RWPE2 (cell line): ENCODE data around the gene IL1RL2.

Experiments used
- ATAC-seq: fragments of 200-7000 bp; cut with Tn5 transposase; 3 replicates; pipeline ENCODE4 v1.9.1; 2021; ENCODE audit warnings: low read depth
- DNase-seq: peaks from one replicate; pipeline ENCODE4 v3.0.0-alpha.2; 2020; ENCODE audit warnings: low spot score
- H3K27ac ChIP-seq: fragments of 450-650 bp; 2 replicates; pipeline ENCODE4 v1.5.1; 2017; ENCODE audit warnings: mild to moderate bottlenecking; ENCODE audit not compliant: poor library complexity, severe bottlenecking
- H3K27me3 ChIP-seq: fragments of 250-450 bp; sonication (Bioruptor Pico); 2 replicates; pipeline ENCODE4 v1.5.1; 2021; ENCODE audit warnings: mild to moderate bottlenecking, moderate library complexity; ENCODE audit not compliant: insufficient read depth, poor library complexity, severe bottlenecking
- H3K36me3 ChIP-seq: fragments of 250-450 bp; sonication (Bioruptor Pico); 2 replicates; pipeline ENCODE4 v1.5.1; 2020; ENCODE audit warnings: low read depth, mild to moderate bottlenecking, moderate library complexity
- H3K4me1 ChIP-seq: fragments of 250-450 bp; sonication (Bioruptor Pico); 2 replicates; pipeline ENCODE4 v1.5.1; 2021; ENCODE audit warnings: mild to moderate bottlenecking, moderate library complexity; ENCODE audit not compliant: insufficient read depth, poor library complexity, severe bottlenecking
- H3K4me3 ChIP-seq: fragments of 250-450 bp; sonication (Bioruptor Pico); 2 replicates; pipeline ENCODE4 v1.5.1; 2021; ENCODE audit warnings: mild to moderate bottlenecking, moderate library complexity; ENCODE audit not compliant: severe bottlenecking
- H3K9me3 ChIP-seq: fragments of 250-450 bp; sonication (Bioruptor Pico); 2 replicates; pipeline ENCODE4 v1.5.1; 2021; ENCODE audit warnings: mild to moderate bottlenecking, moderate library complexity; ENCODE audit not compliant: severe bottlenecking
- CTCF ChIP-seq: fragments of 450-650 bp; IDR thresholded peaks from one replicate; pipeline ENCODE4 v1.5.1; 2017; ENCODE audit warnings: mild to moderate bottlenecking, moderate library complexity; ENCODE audit not compliant: poor library complexity, severe bottlenecking

IL1RL2 gene

GRCh38 chr2:102241616-102242305 is 54.9 kb downstream of the IL1RL2 start:
- peak; percentile 33; the same call in 1 of the 3 replicates for ATAC-seq
- H3K4me1 ChIP-seq, result peaks cover 15% of the 10 kb centered on the region
- no peaks in the 10 kb centered on the region for H3K27me3 ChIP-seq
- no peak for TF ChIP-seq CTCF
- H3K36me3 ChIP-seq, result no peaks in the 10 kb centered on the region
- no peak overlapping the region for H3K4me3 ChIP-seq
- no peak for DNase-seq
- no peaks in the 10 kb centered on the region for H3K9me3 ChIP-seq
- H3K27ac ChIP-seq, result peak overlapping the region; percentile 26

DNA sequence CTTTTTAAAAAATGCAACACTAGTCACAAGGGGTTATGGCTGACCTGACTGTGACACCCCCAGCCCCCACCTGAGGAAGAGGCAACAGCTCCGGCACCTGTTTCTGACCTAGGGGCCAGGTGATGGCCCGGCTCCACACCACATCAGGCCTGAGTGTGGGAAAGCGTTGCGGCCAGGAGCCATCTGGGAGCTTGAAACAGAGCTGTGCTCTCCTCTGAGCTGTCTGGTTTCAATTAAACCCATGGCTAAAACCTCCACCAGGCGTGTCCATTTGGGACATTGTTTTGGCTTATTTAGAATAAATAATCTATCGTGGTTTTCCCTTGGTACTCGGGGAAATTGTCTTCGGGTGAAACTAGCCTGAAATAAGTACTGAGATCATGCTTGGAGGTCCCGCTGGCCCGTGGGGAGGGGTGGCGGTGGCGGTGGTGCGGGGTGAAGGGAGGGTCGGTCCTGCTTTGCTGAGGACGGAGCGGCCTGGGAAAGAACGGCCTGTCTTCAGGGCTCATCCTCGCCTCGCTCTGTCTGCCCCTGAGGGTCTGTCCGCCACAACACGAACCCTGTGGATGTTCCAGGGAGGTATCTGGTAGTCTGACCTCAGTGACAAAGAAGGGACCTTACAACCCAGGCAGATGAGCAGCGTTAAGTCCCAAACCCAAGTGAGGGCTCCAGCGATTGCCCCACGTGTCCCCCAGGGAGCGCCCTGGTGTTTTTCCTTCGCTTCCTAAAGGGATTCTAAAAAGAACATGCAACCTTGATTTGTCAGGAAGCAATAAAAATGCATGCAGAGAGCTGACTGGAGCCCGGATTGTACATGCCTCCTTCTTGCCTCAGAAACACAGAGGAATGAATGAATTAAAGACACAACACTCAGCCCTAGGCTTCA is 58.7 kb downstream of the IL1RL2 start:
- ATAC-seq (no peak), DNase-seq (no peak)
- no peaks in the 10 kb centered on the region for H3K27me3 ChIP-seq
- no peaks in the 10 kb centered on the region for H3K9me3 ChIP-seq
- no peaks in the 10 kb centered on the region for H3K36me3 ChIP-seq
- H3K4me3 ChIP-seq, result no peak overlapping the region
- no peak for TF ChIP-seq CTCF
- H3K4me1 ChIP-seq, result peaks cover 14% of the 10 kb centered on the region
- H3K27ac ChIP-seq, result no peak overlapping the region

DNA sequence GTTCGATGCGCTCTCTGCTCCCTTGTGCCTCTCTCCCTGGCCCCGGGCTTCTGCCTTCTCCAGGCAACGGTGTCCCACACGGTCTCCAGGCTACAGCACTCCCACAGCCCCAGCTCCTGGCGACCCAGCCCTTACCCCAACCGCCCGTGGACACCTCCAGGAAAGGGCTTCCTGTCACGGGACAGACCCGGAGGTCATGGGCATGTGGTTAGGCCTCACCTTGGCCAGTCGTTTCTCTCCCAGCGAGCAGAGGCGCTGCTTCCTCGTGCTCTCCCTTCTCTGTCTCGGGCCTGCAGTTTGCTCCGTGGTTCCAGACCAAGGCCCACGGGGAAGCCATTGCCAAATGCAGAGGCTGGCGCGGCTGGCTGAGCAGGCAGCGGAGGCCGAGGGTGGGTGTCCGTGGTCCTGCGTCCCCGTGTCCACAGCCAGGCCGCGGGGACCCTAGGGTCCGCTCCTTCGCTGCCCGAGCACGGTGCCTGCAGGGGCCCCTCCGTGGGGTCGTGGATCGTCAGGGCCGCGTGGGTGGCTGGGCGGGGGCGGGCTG is 63.5 kb downstream of the IL1RL2 start:
- ATAC-seq (no peak), DNase-seq (no peak)
- Histone ChIP-seq H3K4me1 (no peaks in the 10 kb centered on the region), H3K9me3 (no peaks in the 10 kb centered on the region), H3K4me3 (no peak overlapping the region), H3K27ac (no peak overlapping the region), H3K36me3 (no peaks in the 10 kb centered on the region), H3K27me3 (no peaks in the 10 kb centered on the region)
- no peak for TF ChIP-seq CTCF

- H3K27me3 ChIP-seq, result no peaks in the 10 kb centered on the region
- ATAC-seq (peak; percentile 73), DNase-seq (no peak)
- no peaks in the 10 kb centered on the region for H3K36me3 ChIP-seq
- H3K4me3 ChIP-seq, result peak overlapping the region; percentile 11
- no peak overlapping the region for H3K27ac ChIP-seq
- H3K9me3 ChIP-seq, result no peaks in the 10 kb centered on the region
- peak; percentile 22 for TF ChIP-seq CTCF
- no peaks in the 10 kb centered on the region for H3K4me1 ChIP-seq
These were observed 64.4 kb downstream of the IL1RL2 start for GRCh38 chr2:102251042-102251848.
